Ectodermal cell (in vitro differentiated cells): ENCODE measurements around the gene CFD.
"Not testable (repeated sequence)": the region's sequence is repeated elsewhere in the genome, so short reads cannot be mapped to it uniquely, and the experiment has no call there.

Experiments
- H3K27ac ChIP-seq: 2 replicates; pipeline ENCODE4 v1.7.0; 2013; ENCODE audit warnings: mild to moderate bottlenecking, low read depth, low read length; ENCODE audit not compliant: insufficient read depth, poor library complexity, severe bottlenecking
- H3K27me3 ChIP-seq: 2 replicates; pipeline ENCODE4 v1.7.0; 2013; ENCODE audit warnings: mild to moderate bottlenecking, low read length; ENCODE audit not compliant: insufficient read depth, control insufficient read depth, poor library complexity, severe bottlenecking
- H3K36me3 ChIP-seq: one replicate; pipeline ENCODE4 v1.7.0; 2013; ENCODE audit warnings: low read length; ENCODE audit not compliant: control insufficient read depth, insufficient read depth
- H3K4me1 ChIP-seq: one replicate; pipeline ENCODE4 v1.7.0; 2013; ENCODE audit warnings: low read length; ENCODE audit not compliant: control insufficient read depth, insufficient read depth
- H3K4me3 ChIP-seq: 2 replicates; pipeline ENCODE4 v1.7.0; 2013; ENCODE audit warnings: low read depth, low read length, control low read depth; ENCODE audit not compliant: insufficient read depth
- H3K9me3 ChIP-seq: 2 replicates; pipeline ENCODE4 v1.7.0; 2013; ENCODE audit warnings: mild to moderate bottlenecking, low read length, moderate library complexity; ENCODE audit not compliant: control insufficient read depth
- WGBS, 2 experiments: methylation state at CpG; one replicate each; pipeline ENCODE4 v1.1.7; 2013; ENCODE audit warnings: missing lambda C conversion rate in 2 of 2; 5-methylcytosine and 5-hydroxymethylcytosine counted together

The CFD gene

GRCh38 chr19:873084-873483, 13.6 kb downstream of the CFD start:
- WGBS, 2 experiments = 65 to 66% methylated on average over 13 of the region's 13 CpGs
- Histone ChIP-seq H3K9me3 (no peaks in the 10 kb centered on the region), H3K27me3 (no peaks in the 10 kb centered on the region), H3K4me3 (no peak overlapping the region), H3K4me1 (no peaks in the 10 kb centered on the region), H3K27ac (no peak overlapping the region), H3K36me3 (peaks cover 27% of the 10 kb centered on the region)

- WGBS, 2 experiments = 92% methylated on average over 22 of the region's 22 CpGs
- H3K27me3 ChIP-seq = no peaks in the 10 kb centered on the region
- H3K4me1 ChIP-seq = no peaks in the 10 kb centered on the region
- H3K36me3 ChIP-seq = peaks cover 22% of the 10 kb centered on the region
- no peak overlapping the region for H3K27ac ChIP-seq
- H3K4me3 ChIP-seq = no peak overlapping the region
- no peaks in the 10 kb centered on the region for H3K9me3 ChIP-seq
These were observed 14.1 kb downstream of the CFD start for GRCh38 chr19:873561-874041.

- WGBS, 2 experiments = 96 to 97% methylated on average over 28 of the region's 28 CpGs
These were observed 15.9 kb downstream of the CFD start for GRCh38 chr19:875265-875879.

GRCh38 chr19:876089-876488, 16.6 kb downstream of the CFD start:
- H3K4me1 ChIP-seq = no peaks in the 10 kb centered on the region
- H3K4me3 ChIP-seq = no peak overlapping the region
- no peak overlapping the region for H3K27ac ChIP-seq
- H3K27me3 ChIP-seq = no peaks in the 10 kb centered on the region
- no peaks in the 10 kb centered on the region for H3K9me3 ChIP-seq
- WGBS, 2 experiments = 92 to 93% methylated on average over 18 of the region's 18 CpGs
- H3K36me3 ChIP-seq = peaks cover 28% of the 10 kb centered on the region

More at GRCh38 chr19:875265-875879, 15.9 kb downstream of the CFD start:
- Histone ChIP-seq H3K4me3 (no peak overlapping the region), H3K36me3 (peaks cover 23% of the 10 kb centered on the region), H3K9me3 (no peaks in the 10 kb centered on the region), H3K27me3 (no peaks in the 10 kb centered on the region), H3K4me1 (no peaks in the 10 kb centered on the region), H3K27ac (no peak overlapping the region)

- H3K4me1 ChIP-seq = no peaks in the 10 kb centered on the region
- no peaks in the 10 kb centered on the region for H3K9me3 ChIP-seq
- H3K4me3 ChIP-seq = no peak overlapping the region
- peaks cover 36% of the 10 kb centered on the region for H3K36me3 ChIP-seq
- no peaks in the 10 kb centered on the region for H3K27me3 ChIP-seq
- 90 to 93% methylated on average over 29 of the region's 29 CpGs for WGBS, 2 experiments
- H3K27ac ChIP-seq = no peak overlapping the region
These were observed 17.4 kb downstream of the CFD start for GRCh38 chr19:876780-877314.

GRCh38 chr19:877992-878660, 18.7 kb downstream of the CFD start:
- H3K4me3 ChIP-seq, H3K9me3 ChIP-seq: not testable (repeated sequence)
- 83 to 85% methylated on average over 22 to 23 of the region's 23 CpGs for WGBS, 2 experiments

GRCh38 chr19:878751-879561, 19.5 kb downstream of the CFD start:
- peaks cover 52% of the 10 kb centered on the region for H3K36me3 ChIP-seq
- H3K27ac ChIP-seq, H3K4me3 ChIP-seq, H3K9me3 ChIP-seq, H3K4me1 ChIP-seq, H3K27me3 ChIP-seq: not testable (repeated sequence)
- WGBS, 2 experiments = 87 to 88% methylated on average over 24 of the region's 24 CpGs

More at GRCh38 chr19:877992-878660, 18.7 kb downstream of the CFD start:
- not testable (repeated sequence) for H3K27ac ChIP-seq, H3K4me1 ChIP-seq, H3K27me3 ChIP-seq
- peaks cover 45% of the 10 kb centered on the region for H3K36me3 ChIP-seq

GRCh38 chr19:879711-880438, 20.4 kb downstream of the CFD start:
- no peaks in the 10 kb centered on the region for H3K27me3 ChIP-seq
- no peaks in the 10 kb centered on the region for H3K4me1 ChIP-seq
- H3K36me3 ChIP-seq = peaks cover 56% of the 10 kb centered on the region
- no peak overlapping the region for H3K4me3 ChIP-seq
- no peak overlapping the region for H3K27ac ChIP-seq
- no peaks in the 10 kb centered on the region for H3K9me3 ChIP-seq
- 91% methylated on average over 37 of the region's 37 CpGs for WGBS, 2 experiments

GRCh38 chr19:881385-882071, 22.1 kb downstream of the CFD start:
- Histone ChIP-seq H3K27me3 (no peaks in the 10 kb centered on the region), H3K4me1 (no peaks in the 10 kb centered on the region), H3K36me3 (peaks cover 56% of the 10 kb centered on the region), H3K4me3 (no peak overlapping the region), H3K9me3 (no peaks in the 10 kb centered on the region), H3K27ac (no peak overlapping the region)
- 96% methylated on average over 34 of the region's 34 CpGs for WGBS, 2 experiments
